ENCODE data around the gene CBR4. TPM values are rescaled to one million over a fixed set of nuclear protein-coding genes. Genes with fewer than 3 reads are reported as not detected.

CBR4 gene
- total RNA-seq, 1 experiment from 2014 or later: 33.6 TPM

- H2BK20ac ChIP-seq (ENCODE audit: low read depth, low read length, poor library complexity, severe bottlenecking): no peak overlapping the region
- H4K91ac ChIP-seq (ENCODE audit: insufficient read length, low read depth, low read length): no peak overlapping the region
- H3K9ac ChIP-seq (ENCODE audit: extremely low read depth, insufficient read length, low read length): no peak overlapping the region
- no peak overlapping the region for H2BK120ac ChIP-seq (ENCODE audit: low read depth, low read length, poor library complexity, severe bottlenecking)
- H4K20me1 ChIP-seq (ENCODE audit: control insufficient read depth, insufficient read depth, insufficient read length): no peaks in the 10 kb centered on the region
- no peak overlapping the region for H2BK12ac ChIP-seq (ENCODE audit: insufficient read length, low read depth, low read length)
- DNase-seq: no peak
- Mint-ChIP-seq H3K27me3 (ENCODE audit: low read depth) (no peaks in the 10 kb centered on the region; the same call in 1 of the 2 replicates), H3K27ac (no peak overlapping the region), H3K4me3 (no peak overlapping the region), H3K4me1 (peaks cover 20 to 40% of the 10 kb centered on the region in 2 experiments), H3K36me3 (ENCODE audit: insufficient read depth in 1 of 3, low read depth in 3 of 3) (no peaks in the 10 kb centered on the region), H3K9me3 (no peaks in the 10 kb centered on the region)
- no peak overlapping the region for H3K4me2 ChIP-seq (ENCODE audit: insufficient read depth, insufficient read length, low read length)
- H3K79me2 ChIP-seq (ENCODE audit: insufficient read depth, low read length): no peaks in the 10 kb centered on the region
- no peak overlapping the region for H2AK5ac ChIP-seq (ENCODE audit: insufficient read length, low read length)
- H3K27ac ChIP-seq (ENCODE audit: insufficient read length, low read depth, low read length): no peak overlapping the region
- no peak overlapping the region for H3K56ac ChIP-seq (ENCODE audit: insufficient read length, low read depth, low read length)
- H4K8ac ChIP-seq (replicated peaks; ENCODE audit: insufficient read length, low read depth, low read length): no peak overlapping the region
- H3K27me3 ChIP-seq (ENCODE audit: insufficient read depth, low read length): no peaks in the 10 kb centered on the region
- no peak overlapping the region for H3K14ac ChIP-seq (ENCODE audit: insufficient read depth, low read length)
- H3K9me3 ChIP-seq (ENCODE audit: control insufficient read depth, low read depth, low read length): no peaks in the 10 kb centered on the region
- H3T11ph ChIP-seq (ENCODE audit: low read length): no peak overlapping the region
- no peak overlapping the region for H2BK15ac ChIP-seq (ENCODE audit: low read depth, low read length)
- H2AFZ ChIP-seq (ENCODE audit: low read length): no peak overlapping the region
- TF ChIP-seq CTCF (conservative IDR thresholded peaks at IDR 0.05): no peak
- WGBS (ENCODE audit: extremely low coverage, insufficient read length, low lambda C conversion rate): no CpG with 5 or more reads among the region's 1 CpG
- H3K79me1 ChIP-seq (ENCODE audit: insufficient read depth, low read depth, low read length, poor library complexity, severe bottlenecking): no peaks in the 10 kb centered on the region
- no peaks in the 10 kb centered on the region; the same call in 1 of the 2 replicates for H3K4me1 ChIP-seq (ENCODE audit: insufficient read depth, low read length)
- no peak overlapping the region for H4K5ac ChIP-seq (ENCODE audit: insufficient read length, low read depth, low read length)
- no peak overlapping the region for H3K23ac ChIP-seq (ENCODE audit: insufficient read length, low read depth, low read length)
- H3K18ac ChIP-seq (ENCODE audit: insufficient read length, low read depth, low read length): no peak overlapping the region
- no peak overlapping the region for H2BK5ac ChIP-seq (ENCODE audit: insufficient read length, low read length)
- H3K4ac ChIP-seq (ENCODE audit: low read depth, low read length): no peak overlapping the region
- H3K23me2 ChIP-seq (ENCODE audit: insufficient read length, low read depth, low read length, poor library complexity, severe bottlenecking): no peaks in the 10 kb centered on the region
Measured at GRCh38 chr4:169018406-169018805, 8.4 kb upstream of the CBR4 start.
